H1 (cell line): ENCODE measurements around the gene TTC23.

Source experiments
- CTCF ChIP-seq, 3 experiments: IDR thresholded peaks; 1 replicate in 2 of 3; 2 replicates in 1 of 3; pipeline versions ENCODE4 v1.5.1 to v1.6.1; 2011; ENCODE audit warnings: low read length in 3 of 3, mild to moderate bottlenecking in 3 of 3, inconsistent platforms in 2 of 3, low read depth in 1 of 3, moderate library complexity in 1 of 3; ENCODE audit not compliant: insufficient read depth in 1 of 3; ENCODE audit errors: control extremely low read depth in 1 of 3
- EP300 ChIP-seq, 2 experiments: IDR thresholded peaks; 1 replicate in 1 of 2; 2 replicates in 1 of 2; pipeline ENCODE4 v1.6.1; 2011 to 2012; ENCODE audit warnings: low read depth in 2 of 2, low read length in 2 of 2, mild to moderate bottlenecking in 2 of 2, borderline replicate concordance in 1 of 2, inconsistent platforms in 1 of 2, moderate library complexity in 1 of 2
- KDM1A ChIP-seq: fragments of 200-600, 300-600 bp; sonication (generic); IDR thresholded peaks from 2 replicates; pipeline ENCODE4 v1.7.1; 2016; ENCODE audit warnings: mild to moderate bottlenecking, low read length, borderline replicate concordance
- RAD21 ChIP-seq, 2 experiments: IDR thresholded peaks in 1 of 2; conservative IDR thresholded peaks in 1 of 2; 2 replicates each; pipeline ENCODE4 v1.6.1; 2011; ENCODE audit warnings: low read depth in 2 of 2, low read length in 2 of 2, improper control_type of control experiment in 1 of 2, inconsistent platforms in 1 of 2, mild to moderate bottlenecking in 1 of 2, moderate library complexity in 1 of 2

GRCh38 chr15:99096894-99097426 lies 152.4 kb downstream of the TTC23 start:
- no peak for TF ChIP-seq RAD21 (IDR thresholded peaks at IDR 0.05 in 1 of 2, conservative IDR thresholded peaks at IDR 0.05 in 1 of 2; ENCODE audit: low read depth in 2 of 2, low read length in 2 of 2)
- TF ChIP-seq EP300 (IDR thresholded peaks at IDR 0.05; ENCODE audit: borderline replicate concordance in 1 of 2, low read depth in 2 of 2, low read length in 2 of 2): no peak
- TF ChIP-seq KDM1A: no peak
- no peak for TF ChIP-seq CTCF (IDR thresholded peaks at IDR 0.05; ENCODE audit: control extremely low read depth in 1 of 3, insufficient read depth in 1 of 3, low read depth in 1 of 3, low read length in 3 of 3)
